Suprapubic skin (tissue), 3 donors: ENCODE results near the gene PIGP.

Experiments used
- EP300 ChIP-seq: sonication (generic); formaldehyde crosslinking; IDR thresholded peaks from one replicate; pipeline ENCODE4 v1.6.1; 2017; ENCODE audit warnings: antibody characterized with exemption
- POLR2A ChIP-seq, 2 donors: fragments of 450-650 bp; IDR thresholded peaks; one replicate each; pipeline ENCODE4 v1.6.1; 2017; ENCODE audit warnings: antibody characterized with exemption in 2 of 2, mild to moderate bottlenecking in 2 of 2, moderate library complexity in 2 of 2
- TF ChIP-seq, protein P1 (sequence below), 2 donors: fragments of 200-600 bp in 1 of 2; fragments of 450-650 bp in 1 of 2; sonication (generic) in 1 of 2; IDR thresholded peaks; one replicate each; pipeline ENCODE4 v1.5.1; 2016 to 2019; ENCODE audit warnings: antibody characterized with exemption in 2 of 2, mild to moderate bottlenecking in 1 of 2, moderate library complexity in 1 of 2

DNA sequence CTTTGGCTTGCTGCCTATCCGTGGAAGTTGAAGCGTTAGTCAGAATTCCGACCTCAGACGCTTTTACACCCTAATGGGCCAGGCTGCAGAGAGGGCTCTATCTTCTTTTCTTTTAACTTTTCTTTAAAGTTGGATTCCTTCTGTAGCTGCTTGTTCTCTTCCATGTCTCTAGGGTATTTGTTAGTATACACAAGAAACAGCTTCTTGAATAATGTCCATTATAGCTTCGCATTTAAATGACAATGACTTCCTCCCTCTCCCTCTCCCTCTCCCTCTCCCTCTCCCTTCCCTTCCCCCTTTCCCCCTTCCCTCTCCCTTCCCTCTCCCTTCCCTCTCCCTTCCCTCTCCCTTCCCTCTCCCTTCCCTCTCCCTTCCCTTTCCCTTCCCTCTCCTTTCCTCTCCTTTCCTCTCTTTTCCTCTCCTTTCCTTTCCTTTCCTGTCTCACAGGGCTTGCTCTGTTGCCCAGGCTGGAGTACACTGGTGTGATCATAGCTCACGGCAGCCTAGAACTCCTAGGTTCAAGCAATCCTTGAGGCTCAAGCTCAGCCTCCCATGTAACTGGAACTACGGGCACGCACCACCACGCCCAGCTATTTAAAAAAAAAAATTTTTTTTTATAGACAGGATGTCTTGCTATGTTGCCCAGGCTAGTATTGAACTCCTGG is 33.3 kb downstream of the PIGP start:
- TF ChIP-seq POLR2A (IDR thresholded peaks at IDR 0.05): no peak
- TF ChIP-seq EP300: no peak
- TF ChIP-seq, protein P1, sequence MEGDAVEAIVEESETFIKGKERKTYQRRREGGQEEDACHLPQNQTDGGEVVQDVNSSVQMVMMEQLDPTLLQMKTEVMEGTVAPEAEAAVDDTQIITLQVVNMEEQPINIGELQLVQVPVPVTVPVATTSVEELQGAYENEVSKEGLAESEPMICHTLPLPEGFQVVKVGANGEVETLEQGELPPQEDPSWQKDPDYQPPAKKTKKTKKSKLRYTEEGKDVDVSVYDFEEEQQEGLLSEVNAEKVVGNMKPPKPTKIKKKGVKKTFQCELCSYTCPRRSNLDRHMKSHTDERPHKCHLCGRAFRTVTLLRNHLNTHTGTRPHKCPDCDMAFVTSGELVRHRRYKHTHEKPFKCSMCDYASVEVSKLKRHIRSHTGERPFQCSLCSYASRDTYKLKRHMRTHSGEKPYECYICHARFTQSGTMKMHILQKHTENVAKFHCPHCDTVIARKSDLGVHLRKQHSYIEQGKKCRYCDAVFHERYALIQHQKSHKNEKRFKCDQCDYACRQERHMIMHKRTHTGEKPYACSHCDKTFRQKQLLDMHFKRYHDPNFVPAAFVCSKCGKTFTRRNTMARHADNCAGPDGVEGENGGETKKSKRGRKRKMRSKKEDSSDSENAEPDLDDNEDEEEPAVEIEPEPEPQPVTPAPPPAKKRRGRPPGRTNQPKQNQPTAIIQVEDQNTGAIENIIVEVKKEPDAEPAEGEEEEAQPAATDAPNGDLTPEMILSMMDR (IDR thresholded peaks at IDR 0.05): no peak
